Neuronal stem cell (in vitro differentiated cells): Measurements from ENCODE around the gene MTG2.
A peak's percentile ranks its signal among the peaks of the same experiment; 100 is the strongest.

Source experiments
- DNase-seq: peaks from one replicate; pipeline ENCODE4 v3.0.0-alpha.2; 2013; ENCODE audit warnings: low spot score
- H2AFZ ChIP-seq: one replicate; pipeline ENCODE4 v1.6.1; 2013; ENCODE audit warnings: mild to moderate bottlenecking, low read length, inconsistent platforms
- H2AK5ac ChIP-seq: 2 replicates; pipeline ENCODE4 v1.6.1; 2013; ENCODE audit warnings: low read depth, mild to moderate bottlenecking, inconsistent platforms, low read length, moderate library complexity, mixed read lengths
- H2BK120ac ChIP-seq: 2 replicates; pipeline ENCODE4 v1.6.1; 2013; ENCODE audit warnings: low read depth, mild to moderate bottlenecking, inconsistent platforms, low read length, moderate library complexity, mixed read lengths
- H2BK12ac ChIP-seq: one replicate; pipeline ENCODE4 v1.6.1; 2013; ENCODE audit warnings: low read length, inconsistent platforms
- H2BK15ac ChIP-seq: 2 replicates; pipeline ENCODE4 v1.6.1; 2013; ENCODE audit warnings: mild to moderate bottlenecking, low read length, inconsistent platforms, mixed read lengths
- H2BK5ac ChIP-seq: one replicate; pipeline ENCODE4 v1.6.1; 2013; ENCODE audit warnings: inconsistent platforms, mild to moderate bottlenecking, low read length, moderate library complexity
- H3K14ac ChIP-seq: one replicate; pipeline ENCODE4 v1.6.1; 2013; ENCODE audit warnings: low read length, inconsistent platforms
- H3K18ac ChIP-seq: 2 replicates; pipeline ENCODE4 v1.6.1; 2013; ENCODE audit warnings: low read length, inconsistent platforms
- H3K23ac ChIP-seq: 2 replicates; pipeline ENCODE4 v1.6.1; 2013; ENCODE audit warnings: low read depth, mild to moderate bottlenecking, mixed read lengths, low read length, inconsistent platforms; ENCODE audit not compliant: poor library complexity
- H3K27ac ChIP-seq: replicated peaks from 3 replicates; pipeline ENCODE4 v1.5.1; 2013; ENCODE audit warnings: low read length, inconsistent platforms
- H3K27me3 ChIP-seq, 3 experiments: 2 replicates each; pipeline ENCODE4 v1.6.1; 2013; ENCODE audit warnings: low read length in 3 of 3, mild to moderate bottlenecking in 2 of 3, inconsistent platforms in 1 of 3, low read depth in 1 of 3, mixed read lengths in 1 of 3, moderate library complexity in 1 of 3; ENCODE audit not compliant: control insufficient read depth in 3 of 3, insufficient read depth in 3 of 3
- H3K36me3 ChIP-seq, 2 donors: replicated peaks in 1 of 2; 2 replicates each; pipeline ENCODE4 v1.6.1; 2013; ENCODE audit warnings: low read length in 2 of 2; ENCODE audit not compliant: control insufficient read depth in 2 of 2, insufficient read depth in 2 of 2
- H3K4ac ChIP-seq: 2 replicates; pipeline ENCODE4 v1.6.1; 2013; ENCODE audit warnings: inconsistent platforms, mild to moderate bottlenecking, low read length, moderate library complexity
- H3K4me1 ChIP-seq, 2 donors: 1 replicate in 1 of 2; 2 replicates in 1 of 2; pipeline ENCODE4 v1.6.1; 2013; ENCODE audit warnings: low read length in 2 of 2, low read depth in 1 of 2; ENCODE audit not compliant: control insufficient read depth in 2 of 2, insufficient read depth in 1 of 2
- H3K4me2 ChIP-seq: one replicate; pipeline ENCODE4 v1.6.1; 2013; ENCODE audit warnings: mild to moderate bottlenecking, low read length, inconsistent platforms; ENCODE audit not compliant: insufficient read depth, poor library complexity, severe bottlenecking
- H3K4me3 ChIP-seq, 2 donors: 2 replicates each; pipeline ENCODE4 v1.5.1; 2013; ENCODE audit warnings: low read length in 2 of 2, mild to moderate bottlenecking in 2 of 2, inconsistent platforms in 1 of 2, moderate library complexity in 1 of 2
- H3K79me1 ChIP-seq: one replicate; pipeline ENCODE4 v1.6.1; 2013; ENCODE audit warnings: low read depth, mild to moderate bottlenecking, inconsistent platforms, low read length, moderate library complexity
- H3K9ac ChIP-seq: one replicate; pipeline ENCODE4 v1.6.1; 2013; ENCODE audit warnings: mild to moderate bottlenecking, low read depth, low read length, inconsistent platforms; ENCODE audit not compliant: poor library complexity
- H3K9me3 ChIP-seq, 2 donors: replicated peaks in 1 of 2; 2 replicates each; pipeline versions ENCODE3 to v1.6.1; 2013; ENCODE audit warnings: low read length in 2 of 2, mild to moderate bottlenecking in 2 of 2, inconsistent platforms in 1 of 2, low read depth in 1 of 2, mixed read lengths in 1 of 2, moderate library complexity in 1 of 2; ENCODE audit not compliant: control insufficient read depth in 2 of 2, insufficient read depth in 1 of 2
- H4K8ac ChIP-seq: one replicate; pipeline ENCODE4 v1.6.1; 2013; ENCODE audit warnings: low read depth, mild to moderate bottlenecking, inconsistent platforms, low read length, moderate library complexity
- H4K91ac ChIP-seq: one replicate; pipeline ENCODE4 v1.6.1; 2013; ENCODE audit warnings: low read length, low read depth, mild to moderate bottlenecking, inconsistent platforms; ENCODE audit not compliant: poor library complexity
- WGBS, 2 donors: extraction: QIAGEN DNeasy Blood & Tissue Kit; methylation state at CpG; one replicate each; pipeline ENCODE4 v1.1.7; 2013; ENCODE audit warnings: missing lambda C conversion rate in 2 of 2, mixed read lengths in 1 of 2; ENCODE audit not compliant: insufficient read length in 2 of 2, insufficient replicate concordance in 1 of 2; ENCODE audit errors: extremely low coverage in 2 of 2; 5-methylcytosine and 5-hydroxymethylcytosine counted together

MTG2 gene

DNA sequence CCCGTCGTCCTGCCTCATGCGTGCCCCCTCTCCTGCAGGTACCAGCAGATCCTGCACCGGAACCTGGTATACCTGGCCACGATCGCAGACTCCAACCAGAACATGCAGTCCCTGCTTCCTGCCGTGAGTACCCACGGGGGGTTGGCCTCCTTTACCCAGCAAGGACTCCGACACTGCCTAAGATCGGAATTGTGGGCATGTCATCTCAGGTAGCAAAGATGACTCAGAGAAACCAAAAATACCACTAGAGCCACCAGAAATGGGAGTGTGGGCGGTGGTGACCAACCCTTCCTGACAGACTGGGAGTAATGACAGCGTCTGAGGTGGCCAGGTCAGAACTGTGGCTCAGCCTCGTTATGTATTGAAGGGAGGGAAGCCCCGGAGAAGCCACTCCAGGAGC, 23.0 kb upstream of the MTG2 start:
- Histone ChIP-seq H3K27ac (no peak overlapping the region), H3K14ac (no peak overlapping the region), H4K8ac (no peak overlapping the region), H3K9ac (no peak overlapping the region), H2AK5ac (no peak overlapping the region), H2BK5ac (peak overlapping the region; percentile 5), H2AFZ (no peak overlapping the region), H3K79me1 (peaks cover 22% of the 10 kb centered on the region), H3K18ac (no peak overlapping the region), H2BK120ac (no peak overlapping the region), H3K36me3 (peaks cover 37 to 81% of the 10 kb centered on the region in 2 donors), H3K4ac (no peak overlapping the region), H2BK12ac (no peak overlapping the region), H3K4me2 (no peak overlapping the region), H3K23ac (peak overlapping the region; percentile 85), H4K91ac (no peak overlapping the region), H3K4me3 (no peak overlapping the region), H3K9me3 (no peaks in the 10 kb centered on the region), H3K4me1 (peaks cover 4% of the 10 kb centered on the region in 2 donors), H2BK15ac (no peak overlapping the region), H3K27me3 (no peaks in the 10 kb centered on the region)
- DNase-seq, result no peak
- WGBS, 2 donors, result no CpG with 5 or more reads among the region's 14 CpGs

GRCh38 chr20:62160253-62160652, 22.6 kb upstream of the MTG2 start:
- Histone ChIP-seq H3K27me3 (no peaks in the 10 kb centered on the region), H3K4me2 (no peak overlapping the region), H4K8ac (no peak overlapping the region), H3K18ac (no peak overlapping the region), H3K9ac (no peak overlapping the region), H3K4me1 (peaks cover 4% of the 10 kb centered on the region in 2 donors), H3K36me3 (peaks cover 41 to 81% of the 10 kb centered on the region in 2 donors), H2BK5ac (no peak overlapping the region), H2BK120ac (no peak overlapping the region), H4K91ac (no peak overlapping the region), H3K14ac (no peak overlapping the region), H3K4ac (no peak overlapping the region), H2BK12ac (no peak overlapping the region), H3K4me3 (no peak overlapping the region), H3K27ac (no peak overlapping the region), H3K9me3 (no peaks in the 10 kb centered on the region), H3K79me1 (peaks cover 25% of the 10 kb centered on the region), H3K23ac (no peak overlapping the region), H2AFZ (no peak overlapping the region), H2BK15ac (no peak overlapping the region), H2AK5ac (no peak overlapping the region)
- no CpG with 5 or more reads among the region's 9 CpGs for WGBS, 2 donors
- no peak for DNase-seq

DNA sequence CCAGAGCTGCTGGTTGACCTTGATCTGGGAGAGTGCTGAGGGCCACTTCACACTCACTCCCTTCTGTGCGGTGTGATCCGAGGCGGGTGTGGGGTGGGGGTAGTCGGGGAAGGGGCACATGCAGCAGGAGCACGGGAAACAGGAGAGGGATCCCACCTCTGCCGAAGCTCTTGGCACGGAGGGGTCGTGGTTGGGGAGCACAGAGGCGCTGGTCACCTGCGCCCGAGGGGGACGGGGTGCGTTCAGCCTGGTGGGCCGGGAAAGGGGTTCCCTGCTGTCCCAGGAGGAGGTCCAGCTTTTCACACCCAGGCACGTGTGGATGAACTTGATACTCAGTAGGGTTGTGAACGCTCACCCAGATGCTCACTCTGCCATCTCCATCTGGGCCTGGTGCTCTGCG, 22.0 kb upstream of the MTG2 start:
- H3K27ac ChIP-seq, result no peak overlapping the region
- H3K27me3 ChIP-seq, result no peaks in the 10 kb centered on the region
- H3K4me3 ChIP-seq, result no peak overlapping the region
- H2BK12ac ChIP-seq, result no peak overlapping the region
- no peak overlapping the region for H3K18ac ChIP-seq
- H2BK15ac ChIP-seq, result no peak overlapping the region
- no peak overlapping the region for H3K23ac ChIP-seq
- peaks cover 47 to 81% of the 10 kb centered on the region in 2 donors for H3K36me3 ChIP-seq
- no peak overlapping the region for H2AFZ ChIP-seq
- WGBS, 2 donors, result no CpG with 5 or more reads among the region's 17 CpGs
- H3K9ac ChIP-seq, result no peak overlapping the region
- H4K8ac ChIP-seq, result no peak overlapping the region
- H2BK5ac ChIP-seq, result no peak overlapping the region
- no peak overlapping the region for H3K4ac ChIP-seq
- peaks cover 4% of the 10 kb centered on the region in 2 donors for H3K4me1 ChIP-seq
- no peak overlapping the region for H2BK120ac ChIP-seq
- no peak overlapping the region for H3K14ac ChIP-seq
- no peak overlapping the region for H2AK5ac ChIP-seq
- H3K4me2 ChIP-seq, result no peak overlapping the region
- H4K91ac ChIP-seq, result no peak overlapping the region
- DNase-seq, result no peak
- H3K79me1 ChIP-seq, result peaks cover 25% of the 10 kb centered on the region
- no peaks in the 10 kb centered on the region for H3K9me3 ChIP-seq

DNA sequence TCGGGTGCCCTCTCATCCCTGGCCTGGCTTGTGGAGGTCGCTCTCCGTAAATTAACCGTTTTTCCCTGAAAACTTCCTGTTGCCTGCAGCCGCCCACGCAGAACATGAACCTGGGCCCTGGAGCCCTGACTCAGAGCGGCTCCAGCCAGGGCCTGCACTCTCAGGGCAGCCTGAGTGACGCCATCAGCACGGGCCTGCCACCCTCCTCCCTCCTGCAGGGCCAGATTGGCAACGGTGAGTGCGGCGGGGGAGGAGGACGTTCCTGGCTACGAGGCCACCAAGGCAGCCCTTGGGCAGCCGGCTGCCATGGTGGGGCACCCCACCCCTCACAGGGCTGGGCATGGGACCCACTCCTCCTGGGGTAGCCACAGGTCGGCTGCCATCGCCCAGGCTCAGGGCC, 21.5 kb upstream of the MTG2 start:
- no CpG with 5 or more reads among the region's 17 CpGs for WGBS, 2 donors
- H3K36me3 ChIP-seq, result peaks cover 50 to 81% of the 10 kb centered on the region in 2 donors
- H3K9ac ChIP-seq, result no peak overlapping the region
- H3K79me1 ChIP-seq, result peaks cover 24% of the 10 kb centered on the region
- no peak overlapping the region for H2BK5ac ChIP-seq
- no peak overlapping the region for H3K14ac ChIP-seq
- H3K4ac ChIP-seq, result no peak overlapping the region
- no peaks in the 10 kb centered on the region for H3K9me3 ChIP-seq
- H3K4me1 ChIP-seq, result peaks cover 4% of the 10 kb centered on the region in 2 donors
- no peak for DNase-seq
- H4K91ac ChIP-seq, result no peak overlapping the region
- no peak overlapping the region for H2AK5ac ChIP-seq
- no peak overlapping the region for H2BK120ac ChIP-seq
- H4K8ac ChIP-seq, result peak overlapping the region; percentile 43
- H3K27ac ChIP-seq, result no peak overlapping the region
- no peak overlapping the region for H3K18ac ChIP-seq
- H2BK12ac ChIP-seq, result peak overlapping the region; percentile 58
- H3K4me3 ChIP-seq, result no peak overlapping the region
- no peak overlapping the region for H2AFZ ChIP-seq
- H3K4me2 ChIP-seq, result no peak overlapping the region
- no peak overlapping the region for H3K23ac ChIP-seq
- no peak overlapping the region for H2BK15ac ChIP-seq
- no peaks in the 10 kb centered on the region for H3K27me3 ChIP-seq
